Activated naive CD8-positive, alpha-beta T cell (primary cell): ENCODE results near the gene SLC25A24.
"Not testable (repeated sequence)": the region's sequence is repeated elsewhere in the genome, so short reads cannot be mapped to it uniquely, and the experiment has no call there.

Experiments
- H3K27ac Mint-ChIP-seq: one replicate; pipeline ENCODE4 v1.8.0; 2021; ENCODE audit warnings: mixed read lengths
- H3K27me3 Mint-ChIP-seq: one replicate; pipeline ENCODE4 v1.8.0; 2021; ENCODE audit warnings: mixed read lengths
- H3K36me3 Mint-ChIP-seq: one replicate; pipeline ENCODE4 v1.8.0; 2021; ENCODE audit warnings: mixed read lengths
- H3K4me1 Mint-ChIP-seq: one replicate; pipeline ENCODE4 v1.8.0; 2021; ENCODE audit warnings: low read depth, mixed read lengths
- H3K4me3 Mint-ChIP-seq: one replicate; pipeline ENCODE4 v1.8.0; 2021; ENCODE audit warnings: mild to moderate bottlenecking, mixed read lengths
- H3K9me3 Mint-ChIP-seq: one replicate; pipeline ENCODE4 v1.8.0; 2021; ENCODE audit warnings: low read depth, mixed read lengths

SLC25A24 gene

GRCh38 chr1:108162409-108162808 is 37.7 kb downstream of the SLC25A24 start:
- not testable (repeated sequence) for H3K4me1 Mint-ChIP-seq, H3K27me3 Mint-ChIP-seq, H3K27ac Mint-ChIP-seq, H3K36me3 Mint-ChIP-seq, H3K9me3 Mint-ChIP-seq, H3K4me3 Mint-ChIP-seq

GRCh38 chr1:108159951-108160350 is 40.2 kb downstream of the SLC25A24 start:
- H3K4me1 Mint-ChIP-seq, H3K27ac Mint-ChIP-seq, H3K4me3 Mint-ChIP-seq, H3K27me3 Mint-ChIP-seq, H3K9me3 Mint-ChIP-seq, H3K36me3 Mint-ChIP-seq: not testable (repeated sequence)

GRCh38 chr1:108158893-108159453 is 41.2 kb downstream of the SLC25A24 start:
- Mint-ChIP-seq H3K4me1 (no peaks in the 10 kb centered on the region), H3K9me3 (no peaks in the 10 kb centered on the region), H3K36me3 (peaks cover 8% of the 10 kb centered on the region), H3K27ac (no peak overlapping the region), H3K4me3 (no peak overlapping the region), H3K27me3 (no peaks in the 10 kb centered on the region)

- Mint-ChIP-seq H3K9me3 (no peaks in the 10 kb centered on the region), H3K27me3 (no peaks in the 10 kb centered on the region), H3K27ac (no peak overlapping the region), H3K36me3 (peaks cover 8% of the 10 kb centered on the region), H3K4me1 (no peaks in the 10 kb centered on the region), H3K4me3 (no peak overlapping the region)
These were observed 45.8 kb downstream of the SLC25A24 start for GRCh38 chr1:108154314-108154713.

GRCh38 chr1:108152782-108153222 is 47.3 kb downstream of the SLC25A24 start:
- no peaks in the 10 kb centered on the region for H3K4me1 Mint-ChIP-seq
- no peak overlapping the region for H3K4me3 Mint-ChIP-seq
- H3K27me3 Mint-ChIP-seq = no peaks in the 10 kb centered on the region

GRCh38 chr1:108151548-108151947 is 48.6 kb downstream of the SLC25A24 start:
- Mint-ChIP-seq H3K4me3 (no peak overlapping the region), H3K4me1 (no peaks in the 10 kb centered on the region), H3K27ac (no peak overlapping the region), H3K9me3 (no peaks in the 10 kb centered on the region), H3K36me3 (peaks cover 20% of the 10 kb centered on the region), H3K27me3 (no peaks in the 10 kb centered on the region)

More at GRCh38 chr1:108152782-108153222, 47.3 kb downstream of the SLC25A24 start:
- Mint-ChIP-seq H3K9me3 (no peaks in the 10 kb centered on the region), H3K36me3 (peaks cover 13% of the 10 kb centered on the region), H3K27ac (no peak overlapping the region)

GRCh38 chr1:108149796-108150467 is 50.2 kb downstream of the SLC25A24 start:
- Mint-ChIP-seq H3K4me1 (no peaks in the 10 kb centered on the region), H3K27me3 (no peaks in the 10 kb centered on the region), H3K27ac (no peak overlapping the region), H3K36me3 (peaks cover 29% of the 10 kb centered on the region), H3K9me3 (peaks cover 7% of the 10 kb centered on the region), H3K4me3 (no peak overlapping the region)

- H3K27me3 Mint-ChIP-seq, H3K4me3 Mint-ChIP-seq, H3K4me1 Mint-ChIP-seq, H3K27ac Mint-ChIP-seq: not testable (repeated sequence)
- peaks cover 10% of the 10 kb centered on the region for H3K9me3 Mint-ChIP-seq
- peaks cover 42% of the 10 kb centered on the region for H3K36me3 Mint-ChIP-seq
These were observed 55.6 kb downstream of the SLC25A24 start for GRCh38 chr1:108144569-108144968.

- Mint-ChIP-seq H3K27ac (no peak overlapping the region), H3K4me3 (no peak overlapping the region), H3K9me3 (peaks cover 10% of the 10 kb centered on the region), H3K4me1 (no peaks in the 10 kb centered on the region), H3K27me3 (no peaks in the 10 kb centered on the region), H3K36me3 (peaks cover 42% of the 10 kb centered on the region)
These were observed 57.3 kb downstream of the SLC25A24 start for GRCh38 chr1:108142773-108143394.

- Mint-ChIP-seq H3K4me3 (no peak overlapping the region), H3K4me1 (no peaks in the 10 kb centered on the region), H3K27ac (no peak overlapping the region), H3K9me3 (peaks cover 10% of the 10 kb centered on the region), H3K36me3 (peaks cover 38% of the 10 kb centered on the region), H3K27me3 (no peaks in the 10 kb centered on the region)
These were observed 57.9 kb downstream of the SLC25A24 start for GRCh38 chr1:108142258-108142657.

- Mint-ChIP-seq H3K27ac (no peak overlapping the region), H3K9me3 (peaks cover 10% of the 10 kb centered on the region), H3K4me1 (no peaks in the 10 kb centered on the region), H3K4me3 (no peak overlapping the region), H3K27me3 (no peaks in the 10 kb centered on the region), H3K36me3 (peaks cover 32% of the 10 kb centered on the region)
These were observed 58.5 kb downstream of the SLC25A24 start for GRCh38 chr1:108141621-108142020.

GRCh38 chr1:108140936-108141335 is 59.2 kb downstream of the SLC25A24 start:
- Mint-ChIP-seq H3K27me3 (no peaks in the 10 kb centered on the region), H3K9me3 (peaks cover 4% of the 10 kb centered on the region), H3K4me1 (no peaks in the 10 kb centered on the region), H3K36me3 (peaks cover 25% of the 10 kb centered on the region), H3K4me3 (no peak overlapping the region), H3K27ac (no peak overlapping the region)

GRCh38 chr1:108140177-108140576 is 60.0 kb downstream of the SLC25A24 start:
- H3K27ac Mint-ChIP-seq = no peak overlapping the region
- H3K27me3 Mint-ChIP-seq = no peaks in the 10 kb centered on the region
- no peak overlapping the region for H3K4me3 Mint-ChIP-seq
- H3K36me3 Mint-ChIP-seq = peaks cover 23% of the 10 kb centered on the region
- H3K4me1 Mint-ChIP-seq = no peaks in the 10 kb centered on the region
- peaks cover 3% of the 10 kb centered on the region for H3K9me3 Mint-ChIP-seq

GRCh38 chr1:108139555-108139954 is 60.6 kb downstream of the SLC25A24 start:
- H3K9me3 Mint-ChIP-seq, H3K4me3 Mint-ChIP-seq, H3K27ac Mint-ChIP-seq, H3K27me3 Mint-ChIP-seq, H3K4me1 Mint-ChIP-seq: not testable (repeated sequence)
- H3K36me3 Mint-ChIP-seq = peaks cover 23% of the 10 kb centered on the region

GRCh38 chr1:108133148-108133547 is 67.0 kb downstream of the SLC25A24 start:
- H3K4me1 Mint-ChIP-seq, H3K27ac Mint-ChIP-seq, H3K4me3 Mint-ChIP-seq, H3K36me3 Mint-ChIP-seq, H3K9me3 Mint-ChIP-seq, H3K27me3 Mint-ChIP-seq: not testable (repeated sequence)

GRCh38 chr1:108132367-108132766 is 67.8 kb downstream of the SLC25A24 start:
- not testable (repeated sequence) for H3K27ac Mint-ChIP-seq, H3K4me3 Mint-ChIP-seq, H3K36me3 Mint-ChIP-seq, H3K9me3 Mint-ChIP-seq, H3K27me3 Mint-ChIP-seq, H3K4me1 Mint-ChIP-seq
